ENCODE results near the gene NPHS1. TPM values are rescaled to one million over a fixed set of nuclear protein-coding genes. Genes with fewer than 3 reads are reported as not detected.

Gene NPHS1
- polyA plus RNA-seq, 1 donor from 2014 or later = 0.05 TPM

DNA sequence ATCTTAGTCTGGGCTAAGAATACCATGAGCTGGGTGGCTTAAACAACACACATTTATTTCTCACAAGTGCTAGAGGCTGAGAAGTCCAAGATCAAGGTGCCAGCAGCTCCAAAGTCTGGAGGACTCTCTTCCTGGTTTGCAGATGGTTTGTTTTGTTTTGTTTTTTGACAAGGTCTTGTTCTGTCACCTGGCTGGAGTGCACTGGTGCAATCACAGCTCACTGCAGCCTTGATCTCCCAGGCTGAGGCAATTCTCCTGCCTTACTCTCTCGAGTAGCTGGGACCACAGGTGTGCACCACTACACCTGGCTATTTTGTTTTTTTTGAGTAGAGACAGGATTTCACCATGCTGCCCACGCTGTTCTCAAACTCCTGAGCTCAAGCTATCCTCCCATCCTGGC is 31.6 kb upstream of the NPHS1 start:
- no peaks in the 10 kb centered on the region for H4K20me1 ChIP-seq (ENCODE audit: insufficient read depth)
- H3K9me2 ChIP-seq (ENCODE audit: insufficient read depth, low read length) = no peaks in the 10 kb centered on the region
- H3K36me3 ChIP-seq (ENCODE audit: insufficient read depth, low read length) = peaks cover 3% of the 10 kb centered on the region
- H3K79me2 ChIP-seq (replicated peaks; ENCODE audit: insufficient read depth, low read length) = no peaks in the 10 kb centered on the region
- no peak overlapping the region for H3K9ac ChIP-seq (ENCODE audit: low read length)
- no peaks in the 10 kb centered on the region for H3K9me3 ChIP-seq (ENCODE audit: low read length)
- H3K27me3 ChIP-seq (ENCODE audit: insufficient read depth, low read depth, low read length) = no peaks in the 10 kb centered on the region
- no peak overlapping the region for H3K4me2 ChIP-seq (ENCODE audit: low read length)
- H3F3A ChIP-seq (ENCODE audit: insufficient read depth, low read length, poor library complexity, severe bottlenecking) = peaks cover 3% of the 10 kb centered on the region
- no peak overlapping the region for H3K4me3 ChIP-seq (ENCODE audit: low read length)
- H3K27ac ChIP-seq (ENCODE audit: low read length) = no peak overlapping the region
- no peak overlapping the region for H2AFZ ChIP-seq (ENCODE audit: low read depth, low read length)
- TF ChIP-seq, protein P1, sequence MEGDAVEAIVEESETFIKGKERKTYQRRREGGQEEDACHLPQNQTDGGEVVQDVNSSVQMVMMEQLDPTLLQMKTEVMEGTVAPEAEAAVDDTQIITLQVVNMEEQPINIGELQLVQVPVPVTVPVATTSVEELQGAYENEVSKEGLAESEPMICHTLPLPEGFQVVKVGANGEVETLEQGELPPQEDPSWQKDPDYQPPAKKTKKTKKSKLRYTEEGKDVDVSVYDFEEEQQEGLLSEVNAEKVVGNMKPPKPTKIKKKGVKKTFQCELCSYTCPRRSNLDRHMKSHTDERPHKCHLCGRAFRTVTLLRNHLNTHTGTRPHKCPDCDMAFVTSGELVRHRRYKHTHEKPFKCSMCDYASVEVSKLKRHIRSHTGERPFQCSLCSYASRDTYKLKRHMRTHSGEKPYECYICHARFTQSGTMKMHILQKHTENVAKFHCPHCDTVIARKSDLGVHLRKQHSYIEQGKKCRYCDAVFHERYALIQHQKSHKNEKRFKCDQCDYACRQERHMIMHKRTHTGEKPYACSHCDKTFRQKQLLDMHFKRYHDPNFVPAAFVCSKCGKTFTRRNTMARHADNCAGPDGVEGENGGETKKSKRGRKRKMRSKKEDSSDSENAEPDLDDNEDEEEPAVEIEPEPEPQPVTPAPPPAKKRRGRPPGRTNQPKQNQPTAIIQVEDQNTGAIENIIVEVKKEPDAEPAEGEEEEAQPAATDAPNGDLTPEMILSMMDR (IDR thresholded peaks at IDR 0.05; ENCODE audit: poor library complexity, severe bottlenecking) = no peak
- TF ChIP-seq EP300 (conservative IDR thresholded peaks at IDR 0.05; ENCODE audit: poor library complexity, severe bottlenecking) = no peak
- TF ChIP-seq, protein P2, sequence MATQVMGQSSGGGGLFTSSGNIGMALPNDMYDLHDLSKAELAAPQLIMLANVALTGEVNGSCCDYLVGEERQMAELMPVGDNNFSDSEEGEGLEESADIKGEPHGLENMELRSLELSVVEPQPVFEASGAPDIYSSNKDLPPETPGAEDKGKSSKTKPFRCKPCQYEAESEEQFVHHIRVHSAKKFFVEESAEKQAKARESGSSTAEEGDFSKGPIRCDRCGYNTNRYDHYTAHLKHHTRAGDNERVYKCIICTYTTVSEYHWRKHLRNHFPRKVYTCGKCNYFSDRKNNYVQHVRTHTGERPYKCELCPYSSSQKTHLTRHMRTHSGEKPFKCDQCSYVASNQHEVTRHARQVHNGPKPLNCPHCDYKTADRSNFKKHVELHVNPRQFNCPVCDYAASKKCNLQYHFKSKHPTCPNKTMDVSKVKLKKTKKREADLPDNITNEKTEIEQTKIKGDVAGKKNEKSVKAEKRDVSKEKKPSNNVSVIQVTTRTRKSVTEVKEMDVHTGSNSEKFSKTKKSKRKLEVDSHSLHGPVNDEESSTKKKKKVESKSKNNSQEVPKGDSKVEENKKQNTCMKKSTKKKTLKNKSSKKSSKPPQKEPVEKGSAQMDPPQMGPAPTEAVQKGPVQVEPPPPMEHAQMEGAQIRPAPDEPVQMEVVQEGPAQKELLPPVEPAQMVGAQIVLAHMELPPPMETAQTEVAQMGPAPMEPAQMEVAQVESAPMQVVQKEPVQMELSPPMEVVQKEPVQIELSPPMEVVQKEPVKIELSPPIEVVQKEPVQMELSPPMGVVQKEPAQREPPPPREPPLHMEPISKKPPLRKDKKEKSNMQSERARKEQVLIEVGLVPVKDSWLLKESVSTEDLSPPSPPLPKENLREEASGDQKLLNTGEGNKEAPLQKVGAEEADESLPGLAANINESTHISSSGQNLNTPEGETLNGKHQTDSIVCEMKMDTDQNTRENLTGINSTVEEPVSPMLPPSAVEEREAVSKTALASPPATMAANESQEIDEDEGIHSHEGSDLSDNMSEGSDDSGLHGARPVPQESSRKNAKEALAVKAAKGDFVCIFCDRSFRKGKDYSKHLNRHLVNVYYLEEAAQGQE (IDR thresholded peaks at IDR 0.05; ENCODE audit: borderline replicate concordance) = no peak
- TF ChIP-seq EZH2 (IDR thresholded peaks at IDR 0.05; ENCODE audit: borderline replicate concordance, insufficient read depth, low read length, poor library complexity, severe bottlenecking) = no peak
- TF ChIP-seq RAD21 (conservative IDR thresholded peaks at IDR 0.05) = no peak
- no peak for TF ChIP-seq MXI1 (conservative IDR thresholded peaks at IDR 0.05; ENCODE audit: poor library complexity, severe bottlenecking)
- TF ChIP-seq SMC3 (conservative IDR thresholded peaks at IDR 0.05; ENCODE audit: poor library complexity) = no peak
- no peak for TF ChIP-seq TAF1 (IDR thresholded peaks at IDR 0.05; ENCODE audit: low read depth)
- TF ChIP-seq POLR2AphosphoS5 (IDR thresholded peaks at IDR 0.05) = no peak

DNA sequence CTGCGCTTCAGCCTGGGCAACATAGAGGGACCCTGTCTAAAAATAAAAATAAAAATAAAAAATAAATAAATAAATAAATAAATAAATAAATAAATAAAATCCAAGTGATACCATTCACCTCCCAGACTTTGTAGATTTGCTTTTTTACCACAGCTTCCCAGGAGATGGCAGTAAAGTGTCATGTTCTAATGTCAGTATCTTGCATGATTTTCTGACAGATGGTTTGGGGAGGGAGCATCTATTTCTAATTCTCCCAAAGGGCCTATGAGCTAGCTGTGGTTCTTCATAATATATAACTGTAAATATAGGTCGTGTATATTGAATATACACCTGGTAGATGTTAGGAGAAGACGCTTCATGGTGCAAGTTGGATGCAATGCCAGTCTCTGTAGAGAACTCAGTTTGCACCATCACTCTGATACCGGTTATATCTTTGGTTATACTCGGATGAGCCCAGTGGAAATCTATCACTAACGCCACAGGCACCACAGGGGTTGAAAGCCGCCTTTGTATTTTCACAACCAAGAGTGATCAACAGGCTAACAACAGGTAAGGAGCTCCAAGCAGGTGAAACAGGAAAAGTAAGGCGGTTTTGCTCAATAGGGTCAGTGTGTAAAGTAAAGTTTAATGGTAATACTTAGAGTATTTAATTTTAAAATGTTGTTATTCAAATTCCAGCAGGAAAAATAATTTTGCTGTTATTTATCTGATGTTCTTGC is 30.0 kb upstream of the NPHS1 start:
- H3K27me3 ChIP-seq (ENCODE audit: insufficient read depth, low read depth, low read length) = no peaks in the 10 kb centered on the region
- no peaks in the 10 kb centered on the region for H3K9me3 ChIP-seq (ENCODE audit: low read length)
- no peak overlapping the region for H2AFZ ChIP-seq (ENCODE audit: low read depth, low read length)
- no peaks in the 10 kb centered on the region for H3K79me2 ChIP-seq (replicated peaks; ENCODE audit: insufficient read depth, low read length)
- peak overlapping the region; percentile 36 for H3K4me2 ChIP-seq (ENCODE audit: low read length)
- H4K20me1 ChIP-seq (ENCODE audit: insufficient read depth) = no peaks in the 10 kb centered on the region
- H3K9me2 ChIP-seq (ENCODE audit: insufficient read depth, low read length) = no peaks in the 10 kb centered on the region
- H3K27ac ChIP-seq (ENCODE audit: low read length) = peak overlapping the region; percentile 9
- peak overlapping the region; percentile 39 for H3K4me3 ChIP-seq (ENCODE audit: low read length)
- peak overlapping the region; percentile 30 for H3K9ac ChIP-seq (ENCODE audit: low read length)
- peak; percentile 85 for TF ChIP-seq RAD21 (conservative IDR thresholded peaks at IDR 0.05)
- no peak for TF ChIP-seq MXI1 (conservative IDR thresholded peaks at IDR 0.05; ENCODE audit: poor library complexity, severe bottlenecking)
- no peak for TF ChIP-seq POLR2AphosphoS5 (IDR thresholded peaks at IDR 0.05)
- TF ChIP-seq, protein P2 (IDR thresholded peaks at IDR 0.05; ENCODE audit: borderline replicate concordance) = no peak
- no peak for TF ChIP-seq TAF1 (IDR thresholded peaks at IDR 0.05; ENCODE audit: low read depth)
- TF ChIP-seq SMC3 (conservative IDR thresholded peaks at IDR 0.05; ENCODE audit: poor library complexity) = peak; percentile 82
- no peak for TF ChIP-seq EP300 (conservative IDR thresholded peaks at IDR 0.05; ENCODE audit: poor library complexity, severe bottlenecking)
- TF ChIP-seq, protein P1 (IDR thresholded peaks at IDR 0.05; ENCODE audit: poor library complexity, severe bottlenecking) = peak; percentile 81
- no peak for TF ChIP-seq EZH2 (IDR thresholded peaks at IDR 0.05; ENCODE audit: borderline replicate concordance, insufficient read depth, low read length, poor library complexity, severe bottlenecking)
- H3F3A ChIP-seq (ENCODE audit: insufficient read depth, low read length, poor library complexity, severe bottlenecking) = peaks cover 3% of the 10 kb centered on the region
- no peaks in the 10 kb centered on the region for H3K36me3 ChIP-seq (ENCODE audit: insufficient read depth, low read length)

Measured in neural cell (in vitro differentiated cells).